HFF-Myc (cell line): ENCODE results near the gene AP1M1.

Experiments
- DNase-seq: peaks from one replicate; pipeline ENCODE4 v3.0.0-alpha.2; 2011; ENCODE audit warnings: low read depth; ENCODE audit errors: extremely low read depth
- H3K4me3 ChIP-seq: replicated peaks from 2 replicates; pipeline ENCODE4 v1.5.1; 2011; ENCODE audit warnings: low read depth, mild to moderate bottlenecking, control low read depth, low read length
- CTCF ChIP-seq: IDR thresholded peaks from 2 replicates; pipeline ENCODE4 v1.5.1; 2012; ENCODE audit warnings: mild to moderate bottlenecking, low read depth, low read length, control low read depth; ENCODE audit errors: missing control alignments

The AP1M1 gene

DNA sequence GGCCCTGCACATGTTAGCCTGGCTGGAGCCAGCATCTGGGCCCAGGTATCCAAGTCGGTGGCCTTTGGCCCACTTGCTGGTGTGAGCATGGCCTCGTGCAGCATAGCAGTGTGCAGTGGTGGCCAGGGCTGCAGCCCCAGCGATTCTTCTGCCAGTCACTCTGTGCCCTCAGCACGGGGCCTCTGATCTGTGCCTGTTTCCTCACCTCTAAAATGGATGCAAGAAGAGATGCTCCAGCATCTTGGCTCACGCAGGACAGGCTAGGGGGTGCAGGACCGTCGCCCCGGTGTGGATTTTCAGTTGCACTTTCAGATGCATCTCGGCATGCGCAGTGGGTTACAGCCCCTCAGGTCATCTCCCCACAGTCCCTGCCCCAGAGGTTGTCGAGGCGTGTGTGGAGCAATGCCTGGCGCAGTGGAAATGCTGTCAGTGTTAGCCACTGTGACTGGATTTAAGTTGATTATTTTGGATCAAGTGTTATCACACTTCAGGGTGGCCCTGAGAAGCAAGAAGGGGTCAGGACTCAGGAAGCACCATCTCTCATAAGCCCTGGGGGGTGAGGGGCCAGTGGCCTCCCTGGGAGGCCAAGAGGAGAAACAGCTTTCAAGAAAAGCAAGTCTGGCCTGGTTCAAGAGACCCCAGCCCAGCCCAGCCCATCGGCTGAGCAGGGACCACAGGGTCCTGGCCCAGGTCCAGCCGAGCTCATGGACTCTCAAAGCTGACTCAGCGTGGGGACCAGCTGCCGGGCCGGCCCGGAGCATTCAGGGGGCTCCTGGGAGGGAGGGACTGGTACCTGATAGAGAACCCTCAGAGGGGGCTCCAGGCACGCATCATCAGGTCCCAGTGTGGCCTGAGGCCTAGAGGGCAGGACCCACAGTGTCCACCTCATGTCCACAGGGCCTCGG lies 27.8 kb downstream of the AP1M1 start:
- no peak for TF ChIP-seq CTCF
- no peak for DNase-seq
- H3K4me3 ChIP-seq, result no peak overlapping the region

GRCh38 chr19:16226184-16226591 lies 28.5 kb downstream of the AP1M1 start:
- no peak for DNase-seq
- no peak overlapping the region for H3K4me3 ChIP-seq
- no peak for TF ChIP-seq CTCF

- DNase-seq, result no peak
- TF ChIP-seq CTCF, result no peak
- H3K4me3 ChIP-seq, result no peak overlapping the region
These were observed 29.4 kb downstream of the AP1M1 start for GRCh38 chr19:16226878-16227836.

DNA sequence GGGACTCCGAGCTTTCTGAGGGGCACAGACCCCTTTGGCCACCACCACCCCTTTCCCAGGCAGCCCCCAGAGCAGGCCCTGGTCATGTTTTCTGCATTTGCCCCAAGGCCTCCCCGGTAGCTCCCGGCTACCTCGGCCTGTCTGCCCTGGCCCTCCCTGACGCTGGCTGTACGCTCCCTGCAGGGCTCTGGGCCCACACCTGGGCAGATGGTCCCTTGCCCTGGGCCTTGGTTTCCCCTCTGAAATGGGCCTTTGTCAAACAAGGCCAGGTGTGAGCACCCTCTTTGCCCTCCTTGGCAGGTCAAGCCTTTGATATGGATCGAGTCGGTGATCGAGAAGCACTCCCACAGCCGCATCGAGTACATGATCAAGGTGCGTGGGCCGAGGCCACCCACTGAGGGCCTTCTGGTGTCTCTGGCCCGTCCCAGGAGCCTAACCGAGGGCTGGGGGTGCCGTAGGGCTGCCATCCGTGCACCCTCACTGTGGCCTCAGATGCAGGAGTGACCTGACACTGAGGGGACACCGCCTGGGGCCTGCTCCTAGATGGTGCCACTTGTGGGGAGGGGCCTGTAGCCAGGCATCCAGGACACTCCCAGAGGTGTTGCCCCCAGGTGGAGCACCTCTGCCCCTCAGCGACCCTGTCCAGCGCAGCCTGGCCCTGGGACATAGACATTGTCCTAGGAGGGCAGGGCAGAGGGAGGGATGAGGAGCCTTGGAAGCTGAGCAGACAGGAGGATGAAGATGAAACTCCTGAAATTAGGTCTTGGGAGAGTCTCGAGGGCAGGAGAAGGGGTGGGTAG lies 30.3 kb downstream of the AP1M1 start:
- DNase-seq, result no peak
- no peak for TF ChIP-seq CTCF
- H3K4me3 ChIP-seq, result no peak overlapping the region

DNA sequence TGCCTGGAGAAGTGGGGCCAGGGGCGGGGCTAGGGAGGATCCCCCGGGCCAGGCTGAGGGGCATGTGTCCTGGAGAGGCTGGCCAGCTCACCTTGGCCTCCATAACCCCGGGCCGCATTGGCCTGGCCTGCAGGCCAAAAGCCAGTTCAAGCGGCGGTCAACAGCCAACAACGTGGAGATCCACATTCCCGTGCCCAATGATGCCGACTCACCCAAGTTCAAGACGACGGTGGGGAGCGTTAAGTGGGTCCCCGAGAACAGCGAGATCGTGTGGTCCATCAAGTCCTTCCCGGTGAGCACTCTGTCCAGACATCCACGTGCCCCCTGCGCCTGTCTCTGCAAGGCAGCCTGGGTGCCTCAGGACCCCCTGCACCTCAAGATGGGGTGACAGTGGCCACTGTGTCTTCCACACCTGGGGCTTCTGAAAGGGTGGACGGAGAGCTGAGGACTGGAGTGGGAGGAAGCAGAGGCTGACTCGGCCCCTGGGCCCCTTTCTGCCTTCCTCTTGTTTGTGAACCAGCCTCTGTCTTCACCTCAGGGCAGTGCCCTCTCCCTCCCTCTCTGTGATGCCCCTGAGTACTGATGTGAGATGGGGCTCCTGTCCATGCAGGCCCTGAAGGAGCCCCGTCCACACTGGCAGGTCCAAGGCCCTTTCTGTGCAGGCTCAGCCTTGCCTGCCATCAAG lies 31.1 kb downstream of the AP1M1 start:
- no peak for DNase-seq
- no peak overlapping the region for H3K4me3 ChIP-seq
- TF ChIP-seq CTCF, result no peak

GRCh38 chr19:16229322-16229641 lies 31.6 kb downstream of the AP1M1 start:
- DNase-seq, result no peak
- TF ChIP-seq CTCF, result no peak
- no peak overlapping the region for H3K4me3 ChIP-seq
